ENCODE measurements around the gene OGG1.

The OGG1 gene

GRCh38 chr3:9749645-9750555 lies at the start of gene OGG1:
Gene OGG1 (plus strand): TSS chr3:9749952. CDS start chr3:9750287, 335 bp downstream.
- peak; percentile 98 for DNase-seq

DNA sequence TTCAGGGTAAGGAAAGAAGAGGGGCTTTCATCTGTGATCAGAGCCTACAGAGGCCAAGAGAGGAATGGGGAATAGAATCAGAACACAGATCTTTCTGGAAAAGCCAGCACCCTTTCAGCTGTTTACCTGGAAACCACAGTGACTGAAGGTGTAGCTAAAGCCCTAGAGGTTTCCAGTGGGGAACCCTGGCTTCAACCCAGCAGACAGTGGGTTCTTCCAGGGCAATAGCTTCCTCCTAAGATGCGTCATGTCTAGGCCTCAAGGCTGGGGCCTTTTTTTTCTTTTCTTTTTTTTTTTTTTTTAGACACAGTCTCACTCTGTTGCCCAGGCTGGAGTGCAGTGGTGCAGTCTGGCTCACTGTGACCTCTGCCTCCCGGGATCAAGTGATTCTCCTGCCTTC lies 49.2 kb upstream of the OGG1 start:
- no peak for DNase-seq

DNA sequence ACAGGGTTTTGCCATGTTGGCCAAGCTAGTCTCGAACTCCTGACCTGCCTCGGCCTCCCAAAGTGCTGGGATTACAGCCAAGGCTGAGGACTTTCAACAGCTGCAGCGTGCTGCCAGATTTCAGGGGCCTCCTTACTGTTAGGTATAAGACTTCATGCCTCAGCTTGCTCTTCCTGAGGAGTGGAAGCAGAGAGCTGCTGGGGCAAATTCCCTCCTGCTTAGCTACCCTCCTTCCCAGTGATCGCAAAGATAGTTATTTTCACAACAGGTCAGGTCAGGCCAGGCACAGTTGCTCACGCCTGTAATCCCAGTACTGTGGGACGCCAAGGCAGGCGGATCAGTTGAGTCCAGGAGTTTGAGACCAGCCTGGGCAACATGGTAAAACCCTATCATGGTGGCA lies 48.7 kb upstream of the OGG1 start:
- DNase-seq: no peak

DNA sequence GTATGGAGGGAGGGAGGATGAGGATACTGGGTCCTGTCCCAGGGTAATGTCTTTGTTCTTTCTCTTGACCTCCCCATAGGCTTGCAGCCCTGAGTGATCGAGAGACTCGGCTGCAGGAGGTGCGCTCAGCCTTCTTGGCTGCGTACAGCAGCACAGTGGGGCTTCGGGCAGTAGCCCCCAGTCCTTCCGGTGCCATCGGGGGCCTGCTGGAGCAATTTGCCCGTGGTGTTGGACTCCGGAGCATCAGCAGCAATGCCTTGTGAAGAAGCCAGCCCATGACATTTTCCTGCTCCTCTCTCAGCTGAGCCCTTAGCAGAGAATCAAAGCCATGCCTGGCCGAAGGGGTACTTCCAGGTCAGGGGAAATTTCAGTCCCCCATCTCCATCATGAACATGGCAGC lies 48.0 kb upstream of the OGG1 start:
- DNase-seq: no peak

GRCh38 chr3:9703240-9703639 lies 46.5 kb upstream of the OGG1 start:
- no peak for DNase-seq

DNA sequence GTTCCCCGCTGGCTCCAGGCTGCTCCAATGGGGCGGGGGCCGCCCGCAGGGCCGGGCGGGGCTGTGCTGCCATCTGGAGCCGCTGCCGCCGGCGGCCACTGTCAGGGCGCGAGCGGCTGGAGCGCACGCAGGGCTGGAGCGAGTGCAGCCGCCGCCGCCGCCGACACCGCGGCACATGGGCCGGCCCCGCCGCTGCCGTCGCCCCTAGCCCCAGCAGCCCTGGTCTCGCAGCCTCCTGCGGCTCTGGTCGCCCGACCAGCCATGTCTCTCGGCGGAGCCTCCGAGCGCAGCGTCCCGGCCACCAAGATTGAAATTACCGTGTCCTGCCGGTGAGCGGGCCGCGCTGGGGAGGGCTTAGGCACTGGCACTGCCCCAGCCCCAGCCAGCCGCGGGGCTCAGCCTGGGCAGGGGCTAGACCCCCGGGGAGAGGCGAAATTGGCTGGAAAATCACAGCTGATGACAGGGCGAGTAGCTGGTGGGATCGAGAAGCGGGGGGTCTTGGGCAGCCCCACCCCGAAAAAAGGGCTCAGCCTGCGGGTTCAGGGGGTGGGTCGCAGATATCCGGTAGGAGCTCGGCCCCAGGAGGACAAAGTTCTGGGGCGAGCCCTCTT lies 45.9 kb upstream of the OGG1 start, which contains the start of gene CPNE9:
Gene CPNE9 (plus strand): TSS at position 98 of the 611 bp plus-strand sequence. CDS start 164 bp downstream, at position 262.
- no peak for DNase-seq

DNA sequence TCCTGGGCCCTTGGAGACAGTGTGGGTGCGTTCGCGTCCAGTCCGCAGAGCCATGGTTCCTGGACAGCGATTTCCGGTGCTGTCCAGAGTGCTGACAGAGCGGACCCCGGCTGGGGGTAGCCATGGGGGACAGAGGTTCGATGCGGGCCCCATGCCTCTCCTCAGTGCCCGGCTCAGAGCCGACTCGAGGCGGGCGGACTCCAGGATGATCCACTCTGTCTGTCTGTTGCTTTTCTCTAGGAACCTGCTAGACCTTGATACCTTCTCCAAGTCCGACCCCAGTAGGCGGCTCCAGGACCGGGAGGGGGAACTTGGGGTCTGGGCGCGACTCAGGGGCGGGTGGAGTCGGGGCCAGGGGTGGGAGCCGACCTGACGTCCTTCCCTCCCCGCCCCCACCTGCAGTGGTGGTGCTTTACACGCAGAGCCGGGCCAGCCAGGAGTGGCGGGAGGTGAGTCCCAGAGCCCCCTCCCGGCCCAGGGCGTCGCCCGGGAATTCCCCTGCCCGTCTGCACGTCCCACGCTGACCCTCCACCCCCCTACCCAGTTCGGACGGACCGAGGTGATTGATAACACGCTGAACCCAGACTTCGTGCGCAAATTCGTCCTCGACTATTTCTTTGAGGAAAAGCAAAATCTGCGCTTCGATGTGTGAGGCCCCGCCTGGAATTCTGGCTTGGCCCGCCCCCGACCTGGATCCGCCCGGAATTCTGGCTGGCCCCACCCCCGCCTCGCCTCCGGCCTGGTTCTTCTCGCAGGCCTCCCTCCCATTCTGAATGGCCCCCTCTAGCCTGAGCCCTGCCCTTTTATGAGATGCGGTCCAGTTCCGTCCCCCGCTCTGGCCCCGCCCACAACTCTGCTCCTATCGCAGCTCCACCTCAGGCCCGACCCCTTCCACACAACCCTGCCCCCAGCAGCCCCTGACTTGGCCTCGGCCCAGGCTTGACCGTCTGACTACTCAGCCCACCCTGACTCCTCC lies 45.1 kb upstream of the OGG1 start:
- DNase-seq: peak; percentile 14

DNA sequence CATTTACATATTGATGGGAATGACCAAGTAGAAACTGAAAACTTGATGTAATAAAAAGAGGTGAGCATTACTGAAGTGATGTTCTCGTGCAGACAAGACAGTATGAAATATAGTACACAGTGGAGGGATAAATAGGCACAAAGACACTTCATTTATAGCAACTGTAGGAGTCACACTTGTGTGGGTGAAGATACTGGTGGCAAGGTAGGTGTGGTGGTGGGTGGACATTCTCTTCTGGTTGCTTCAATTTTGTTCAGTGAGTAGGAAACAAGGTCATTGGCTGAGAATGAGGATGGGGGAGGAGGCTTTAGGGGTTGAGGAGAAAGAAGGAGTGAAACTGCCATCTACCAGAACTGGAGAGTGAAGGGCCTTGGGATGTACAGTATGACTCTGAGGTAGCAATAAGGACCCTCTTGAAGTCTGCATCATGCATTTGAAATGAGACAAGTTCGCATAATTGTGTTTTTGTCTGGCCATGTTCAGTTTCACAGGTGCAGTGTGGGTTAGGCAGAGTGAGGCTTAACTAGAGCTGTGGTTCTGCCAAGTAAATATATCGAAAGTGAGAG lies 39.5 kb upstream of the OGG1 start:
- DNase-seq: no peak

DNA sequence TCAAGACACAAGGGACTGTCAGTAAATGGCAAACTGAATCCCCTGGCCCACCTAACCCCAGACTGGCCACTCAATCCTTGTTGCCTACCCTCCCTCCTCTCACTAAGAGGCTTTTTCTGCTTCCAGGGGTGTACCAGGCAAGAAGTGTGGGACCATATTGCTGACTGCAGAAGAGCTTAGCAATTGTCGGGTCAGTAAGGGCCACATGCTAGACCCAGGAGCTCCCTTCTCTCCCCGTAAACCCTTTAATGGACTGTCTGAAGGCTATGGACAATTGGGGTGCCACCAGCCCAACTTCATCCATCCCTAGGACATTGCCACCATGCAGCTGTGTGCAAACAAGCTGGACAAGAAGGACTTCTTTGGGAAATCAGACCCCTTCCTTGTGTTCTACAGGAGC lies 37.3 kb upstream of the OGG1 start:
- no peak for DNase-seq

DNA sequence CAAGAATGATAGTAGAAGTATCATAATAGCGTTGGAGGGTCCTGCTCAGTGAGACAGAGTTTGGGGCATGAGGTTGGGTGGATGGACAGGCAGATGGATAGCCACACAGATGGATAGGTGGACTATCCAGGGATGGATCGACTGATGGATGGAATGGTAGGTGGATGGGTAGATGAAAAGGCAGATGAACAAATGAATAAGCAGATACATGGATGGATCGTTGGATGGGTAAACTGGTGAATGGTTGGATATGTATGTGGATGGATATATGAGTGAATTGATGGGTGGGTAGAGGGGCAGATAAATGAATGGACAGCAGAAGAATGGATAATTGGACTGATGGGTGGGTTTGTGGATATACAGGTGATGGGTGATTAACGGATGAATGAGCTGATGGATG lies 36.6 kb upstream of the OGG1 start:
- no peak for DNase-seq

- DNase-seq: no peak
Measured at GRCh38 chr3:9715136-9715535, 34.6 kb upstream of the OGG1 start.

GRCh38 chr3:9715764-9716437 lies 33.9 kb upstream of the OGG1 start:
- DNase-seq: peak; percentile 28

GRCh38 chr3:9716801-9717555 lies 32.8 kb upstream of the OGG1 start:
- DNase-seq: no peak

GRCh38 chr3:9717563-9717962 lies 32.2 kb upstream of the OGG1 start:
- no peak for DNase-seq

- DNase-seq: no peak
Measured at GRCh38 chr3:9718118-9718517, 31.6 kb upstream of the OGG1 start.

- no peak for DNase-seq
Measured at GRCh38 chr3:9721015-9721699, 28.6 kb upstream of the OGG1 start.

DNA sequence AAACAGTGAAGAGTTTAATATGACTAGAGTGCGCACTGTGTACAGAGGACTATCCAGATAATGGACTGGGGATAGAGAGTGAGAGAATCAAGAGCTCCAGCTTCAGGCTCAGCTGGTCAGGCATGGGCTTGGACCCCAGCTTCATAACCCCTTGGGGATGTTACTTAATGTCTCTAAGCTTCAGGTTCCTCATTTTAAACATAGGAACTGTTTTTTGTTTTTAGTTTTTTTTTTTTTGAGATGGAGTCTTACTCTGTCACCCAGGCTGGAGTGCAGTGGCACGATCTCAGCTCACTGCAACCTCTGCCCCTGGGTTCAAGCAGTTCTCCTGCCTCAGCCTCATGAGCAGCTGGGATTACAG lies 28.1 kb upstream of the OGG1 start:
- DNase-seq: no peak

DNA sequence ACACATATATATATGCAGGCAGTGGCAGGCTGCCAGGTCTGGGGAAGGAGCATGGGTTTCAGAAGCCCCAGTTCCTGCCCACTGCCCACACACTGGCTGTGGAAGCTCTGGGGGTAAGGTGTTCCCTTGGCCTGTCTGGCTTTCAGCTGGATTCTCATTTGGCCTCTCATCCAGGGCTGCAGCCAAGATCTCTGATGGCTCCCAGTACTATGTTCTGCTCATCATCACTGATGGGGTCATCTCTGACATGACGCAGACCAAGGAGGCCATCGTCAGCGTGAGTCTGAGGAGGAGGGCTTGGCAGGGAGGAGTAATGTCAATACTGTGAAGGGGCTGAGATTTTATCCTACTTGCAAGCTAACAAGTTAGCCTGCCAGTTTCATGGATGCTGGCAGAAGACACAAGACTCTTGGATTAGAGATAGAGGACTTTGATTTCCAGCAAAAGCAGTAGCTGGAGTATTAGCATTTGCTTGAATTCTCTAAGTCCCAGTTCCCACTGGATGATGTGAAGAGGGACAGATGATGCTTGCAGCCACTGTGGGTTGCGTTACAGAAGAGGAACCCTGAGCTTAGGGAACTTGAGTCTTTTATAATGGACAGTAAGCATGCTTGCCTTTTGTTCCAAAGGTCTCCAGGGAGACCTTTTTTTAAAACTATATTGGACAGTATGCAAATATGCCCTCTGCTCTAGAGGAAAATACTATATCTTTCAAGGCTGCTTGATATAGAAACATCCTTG lies 23.8 kb upstream of the OGG1 start:
- no peak for DNase-seq

DNA sequence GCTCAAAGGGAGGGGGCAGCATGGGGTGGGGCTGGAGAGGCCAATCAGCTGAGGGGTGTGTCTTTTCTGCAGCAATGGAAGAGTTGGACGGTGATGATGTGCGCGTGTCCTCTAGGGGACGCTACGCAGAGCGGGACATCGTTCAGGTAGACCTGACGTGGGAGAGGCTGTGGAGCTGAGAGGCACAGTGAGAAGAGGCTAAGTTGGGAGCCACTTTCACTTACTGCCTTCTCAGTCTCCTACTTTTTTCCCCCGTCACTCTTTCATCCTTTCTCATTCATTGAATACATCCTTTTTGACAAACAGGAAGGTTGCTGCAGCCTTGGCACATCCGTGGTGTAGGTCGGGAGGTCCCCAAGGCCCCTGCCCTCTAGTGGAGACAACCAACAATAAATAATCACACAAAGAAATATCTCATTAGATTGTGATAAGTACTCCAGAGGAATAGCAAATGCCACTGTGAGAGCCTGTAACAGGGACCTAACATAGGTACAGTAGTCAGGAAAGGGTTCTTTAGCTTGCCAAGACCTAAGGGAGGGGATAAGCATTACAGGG lies 22.6 kb upstream of the OGG1 start:
- DNase-seq: peak; percentile 61

GRCh38 chr3:9727743-9728142 lies 22.0 kb upstream of the OGG1 start:
- no peak for DNase-seq

Data from activated CD4-positive, alpha-beta T cell treated with anti-CD3 and anti-CD28 coated beads, Interleukin-2, Interleukin-6, amounts not matched to agents 100 ng/mL and 50 ng/mL, durations not matched to agents 16 hours and 8 hours (primary cell).